Endothelial cell of umbilical vein (primary cell): ENCODE results near the gene GRIK1. TPM values are rescaled to one million over a fixed set of nuclear protein-coding genes. Genes with fewer than 3 reads are reported as not detected.

ENCODE experiments used
- BruUV-seq: library from RNA; stranded (reverse); fragments of 400-500 nt; replicated peaks from 2 replicates; lab custom pipeline; 2021; lab: Mats Ljungman, UMichigan
- CTCF ChIA-PET: fragments of 300-600, 350-600 bp; sonication (Branson Sonifier 250); formaldehyde crosslinking; loops from one replicate; lab custom pipeline; 2021; ENCODE audit warnings: antibody characterized with exemption, inconsistent platforms; lab: Charles Lee
- POLR2A ChIA-PET: fragments of 300-600, 350-600 bp; sonication (Branson Sonifier 250); formaldehyde crosslinking; loops from one replicate; lab custom pipeline; 2021; ENCODE audit warnings: antibody characterized with exemption, inconsistent platforms; lab: Charles Lee
- DNase-seq: peaks from one replicate; pipeline ENCODE4 v3.0.0-alpha.2; 2011; ENCODE audit warnings: low read depth, low spot score
- FAIRE-seq: peaks from 2 replicates; lab custom pipeline; 2011; peaks lifted over from hg19 to GRCh38; lab: Jason Lieb, UNC
- H2AFZ ChIP-seq: 2 replicates; pipeline ENCODE4 v1.6.0; 2012; ENCODE audit warnings: low read depth, low read length, control low read depth, inconsistent platforms
- H3K27ac ChIP-seq: 2 replicates; pipeline ENCODE4 v1.5.1; 2011; ENCODE audit warnings: low read depth, mild to moderate bottlenecking, control low read depth, low read length, moderate library complexity; ENCODE audit not compliant: insufficient read depth
- H3K27me3 ChIP-seq, 2 experiments: 2 replicates each; pipeline versions ENCODE4 v1.6.0 to v1.6.1; 2011; ENCODE audit warnings: low read length in 2 of 2, mixed read lengths in 1 of 2; ENCODE audit not compliant: control insufficient read depth in 2 of 2, insufficient read depth in 2 of 2
- H3K36me3 ChIP-seq, 2 experiments: 2 replicates in 1 of 2; 3 replicates in 1 of 2; pipeline ENCODE4 v1.5.1; 2011; ENCODE audit warnings: low read length in 2 of 2, mild to moderate bottlenecking in 1 of 2, moderate library complexity in 1 of 2; ENCODE audit not compliant: control insufficient read depth in 2 of 2, insufficient read depth in 2 of 2; ENCODE audit errors: extremely low read depth in 1 of 2
- H3K4me1 ChIP-seq: 3 replicates; pipeline ENCODE4 v1.5.1; 2011; ENCODE audit warnings: mild to moderate bottlenecking, low read length; ENCODE audit not compliant: control insufficient read depth, insufficient read depth; ENCODE audit errors: extremely low read depth
- H3K4me2 ChIP-seq: 2 replicates; pipeline ENCODE4 v1.6.1; 2011; ENCODE audit warnings: low read length, control low read depth, mixed read lengths; ENCODE audit not compliant: insufficient read depth
- H3K4me3 ChIP-seq, 3 experiments: fragments of 200-600 bp in 1 of 3; sonication (generic), shearing (Covaris generic) in 1 of 3; replicated peaks in 1 of 3; 2 replicates each; pipeline ENCODE4 v1.5.1; 2011 to 2016; ENCODE audit warnings: control low read depth in 3 of 3, low read length in 3 of 3, mild to moderate bottlenecking in 2 of 3, inconsistent platforms in 1 of 3, low read depth in 1 of 3, moderate library complexity in 1 of 3; ENCODE audit not compliant: insufficient read depth in 1 of 3
- H3K79me2 ChIP-seq: 2 replicates; pipeline ENCODE4 v1.6.0; 2012; ENCODE audit warnings: low read length, inconsistent platforms; ENCODE audit not compliant: control insufficient read depth, insufficient read depth
- H3K9ac ChIP-seq: replicated peaks from 2 replicates; pipeline ENCODE3; 2011; ENCODE audit warnings: low read length, control low read depth; ENCODE audit not compliant: insufficient read depth; ENCODE audit errors: extremely low read depth
- H3K9me1 ChIP-seq: replicated peaks from 3 replicates; pipeline ENCODE4 v1.6.0; 2011; ENCODE audit warnings: mild to moderate bottlenecking, low read length; ENCODE audit not compliant: control insufficient read depth, insufficient read depth; ENCODE audit errors: extremely low read depth
- H3K9me3 ChIP-seq: replicated peaks from 2 replicates; pipeline ENCODE4 v1.5.1; 2012; ENCODE audit warnings: low read length, inconsistent platforms; ENCODE audit not compliant: control insufficient read depth, insufficient read depth
- H4K20me1 ChIP-seq: replicated peaks from 2 replicates; pipeline ENCODE3; 2011; ENCODE audit warnings: mild to moderate bottlenecking, low read length; ENCODE audit not compliant: control insufficient read depth, insufficient read depth; ENCODE audit errors: extremely low read depth
- EZH2 ChIP-seq: IDR thresholded peaks from 2 replicates; pipeline ENCODE4 v1.6.1; 2012; ENCODE audit warnings: borderline replicate concordance, low read depth, mild to moderate bottlenecking, moderate library complexity, low read length, inconsistent platforms; ENCODE audit not compliant: severe bottlenecking
- FOS ChIP-seq: IDR thresholded peaks from 2 replicates; pipeline ENCODE4 v1.6.1; 2011; ENCODE audit warnings: mild to moderate bottlenecking, low read length, moderate library complexity, borderline replicate concordance; ENCODE audit not compliant: insufficient read depth
- GATA2 ChIP-seq: IDR thresholded peaks from 2 replicates; pipeline ENCODE4 v1.7.0; 2011; ENCODE audit warnings: low read depth, mild to moderate bottlenecking, moderate library complexity, mixed read lengths, low read length; ENCODE audit not compliant: insufficient read length, insufficient read depth
- JUN ChIP-seq: IDR thresholded peaks from 2 replicates; pipeline ENCODE4 v1.6.1; 2011; ENCODE audit warnings: borderline replicate concordance, low read depth; ENCODE audit not compliant: insufficient read length, insufficient read depth
- MYC ChIP-seq: IDR thresholded peaks from one replicate; pipeline ENCODE4 v1.6.1; 2011; ENCODE audit warnings: mild to moderate bottlenecking, low read depth, low read length
- POLR2AphosphoS5 ChIP-seq: IDR thresholded peaks from 2 replicates; pipeline ENCODE4 v1.6.1; 2012; ENCODE audit warnings: low read depth, mild to moderate bottlenecking, control low read depth, low read length, moderate library complexity; ENCODE audit not compliant: insufficient read depth
- dilution Hi-C: fragments of 300-500 bp; cut with MboI; formaldehyde crosslinking; loops from one replicate; pipeline ENCODE4 v1.15.0; 2019; ENCODE audit warnings: low sequenced_read_pairs; ENCODE audit not compliant: extremely low pct_ligation_motif_present
- intact Hi-C: fragments of 100-400 bp; cut with micrococcal nuclease; formaldehyde crosslinking; loops from one replicate; pipeline ENCODE4 v1.10.0; 2022
- polyA plus RNA-seq, 4 experiments: library from polyadenylated mRNA; depleted of rRNA in 3 of 4; stranded (reverse) in 3 of 4; unstranded in 1 of 4; fragments of >200 nt; gene quantifications; 2 replicates each; pipeline versions ENCODE4 v1.2.1 to v1.2.3, GENCODE V29; 2011 to 2012; ENCODE audit warnings: missing spikeins in 1 of 4
- total RNA-seq: library from RNA; stranded (reverse); gene quantifications from 2 replicates; pipeline ENCODE4 v1.2.3, GENCODE V29; 2021
- TF ChIP-seq, protein P1 (sequence below), 2 donors: IDR thresholded peaks; 1 replicate in 1 of 2; 2 replicates in 1 of 2; pipeline ENCODE4 v1.5.1; 2011; ENCODE audit warnings: low read length in 2 of 2, mild to moderate bottlenecking in 2 of 2, moderate library complexity in 2 of 2, control low read depth in 1 of 2, inconsistent platforms in 1 of 2, low read depth in 1 of 2; ENCODE audit not compliant: insufficient read depth in 1 of 2; ENCODE audit errors: extremely low read depth in 1 of 2
- TF ChIP-seq, protein P2 (sequence below): IDR thresholded peaks from 2 replicates; pipeline ENCODE4 v1.6.1; 2011; ENCODE audit not compliant: insufficient read depth, insufficient read length

Gene GRIK1
- total and polyA plus RNA-seq, 2 donors (not counting 3 experiments of a cell fraction or from before 2014, with no cell fraction given), result not detected

GRCh38 chr21:29654855-29655254 is 284.9 kb downstream of the GRIK1 start:
- H3K36me3 ChIP-seq, result no peaks in the 10 kb centered on the region
- no peak for TF ChIP-seq MYC
- no peak for TF ChIP-seq POLR2AphosphoS5
- TF ChIP-seq, protein P1, sequence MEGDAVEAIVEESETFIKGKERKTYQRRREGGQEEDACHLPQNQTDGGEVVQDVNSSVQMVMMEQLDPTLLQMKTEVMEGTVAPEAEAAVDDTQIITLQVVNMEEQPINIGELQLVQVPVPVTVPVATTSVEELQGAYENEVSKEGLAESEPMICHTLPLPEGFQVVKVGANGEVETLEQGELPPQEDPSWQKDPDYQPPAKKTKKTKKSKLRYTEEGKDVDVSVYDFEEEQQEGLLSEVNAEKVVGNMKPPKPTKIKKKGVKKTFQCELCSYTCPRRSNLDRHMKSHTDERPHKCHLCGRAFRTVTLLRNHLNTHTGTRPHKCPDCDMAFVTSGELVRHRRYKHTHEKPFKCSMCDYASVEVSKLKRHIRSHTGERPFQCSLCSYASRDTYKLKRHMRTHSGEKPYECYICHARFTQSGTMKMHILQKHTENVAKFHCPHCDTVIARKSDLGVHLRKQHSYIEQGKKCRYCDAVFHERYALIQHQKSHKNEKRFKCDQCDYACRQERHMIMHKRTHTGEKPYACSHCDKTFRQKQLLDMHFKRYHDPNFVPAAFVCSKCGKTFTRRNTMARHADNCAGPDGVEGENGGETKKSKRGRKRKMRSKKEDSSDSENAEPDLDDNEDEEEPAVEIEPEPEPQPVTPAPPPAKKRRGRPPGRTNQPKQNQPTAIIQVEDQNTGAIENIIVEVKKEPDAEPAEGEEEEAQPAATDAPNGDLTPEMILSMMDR (IDR thresholded peaks at IDR 0.05; ENCODE audit: extremely low read depth in 1 of 2, insufficient read depth in 1 of 2, low read depth in 1 of 2, low read length in 2 of 2), result no peak
- TF ChIP-seq GATA2, result no peak
- no peak for TF ChIP-seq JUN
- TF ChIP-seq EZH2, result no peak
- no peak for TF ChIP-seq FOS
- TF ChIP-seq, protein P2, sequence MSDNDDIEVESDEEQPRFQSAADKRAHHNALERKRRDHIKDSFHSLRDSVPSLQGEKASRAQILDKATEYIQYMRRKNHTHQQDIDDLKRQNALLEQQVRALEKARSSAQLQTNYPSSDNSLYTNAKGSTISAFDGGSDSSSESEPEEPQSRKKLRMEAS, result no peak
- no peak for DNase-seq
- dilution Hi-C loops, result no loop called here
- intact Hi-C loops, result no loop called here
- H3K4me1 ChIP-seq, result peaks cover 15% of the 10 kb centered on the region
- H3K4me3 ChIP-seq, result no peak overlapping the region
- H3K9me1 ChIP-seq, result no peaks in the 10 kb centered on the region
- H3K27ac ChIP-seq, result no peak overlapping the region
- no TSS peak for BruUV-seq
- ChIA-PET CTCF (no interaction called here), POLR2A (no interaction called here)
- H3K27me3 ChIP-seq, result no peaks in the 10 kb centered on the region
- H3K9me3 ChIP-seq, result no peaks in the 10 kb centered on the region
- no peaks in the 10 kb centered on the region for H4K20me1 ChIP-seq
- no peak for FAIRE-seq
- no peak overlapping the region for H3K4me2 ChIP-seq
- H3K79me2 ChIP-seq, result no peaks in the 10 kb centered on the region
- H3K9ac ChIP-seq, result no peak overlapping the region
- no peak overlapping the region for H2AFZ ChIP-seq
